HepG2 (cell line): ENCODE results near the gene AFG1L. TPM values are rescaled to one million over a fixed set of nuclear protein-coding genes. Genes with fewer than 3 reads are reported as not detected.

Source experiments
- ATAC-seq: fragments of 200-7000 bp; cut with Tn5 transposase; 3 replicates; pipeline ENCODE4 v1.9.1; 2020; ENCODE audit warnings: mild to moderate bottlenecking, moderate library complexity
- BruUV-seq: library from RNA; stranded (reverse); fragments of 400-500 nt; replicated peaks from 2 replicates; lab custom pipeline; 2021; lab: Mats Ljungman, UMichigan
- CTCF ChIA-PET: fragments of 300-600 bp; formaldehyde crosslinking; extraction: SDS; loops from one replicate; lab custom pipeline; 2021; ENCODE audit warnings: low total read pairs, inconsistent platforms, low intra/inter-chr PET ratio; lab: Yijun Ruan, JAX
- POLR2A ChIA-PET: fragments of 350-600 bp; sonication (Branson Sonifier 250); formaldehyde crosslinking; loops from one replicate; lab custom pipeline; 2020; ENCODE audit warnings: antibody characterized with exemption, inconsistent platforms; lab: Yijun Ruan, JAX
- DNase-seq: peaks from one replicate; pipeline ENCODE4 v3.0.0-alpha.2; 2015; ENCODE audit warnings: low spot score
- FAIRE-seq: peaks from 3 replicates; lab custom pipeline; 2011; peaks lifted over from hg19 to GRCh38; lab: Jason Lieb, UNC
- H2AFZ ChIP-seq: one replicate; pipeline ENCODE4 v1.6.1; 2011; ENCODE audit warnings: low read length, inconsistent platforms
- H3K27ac ChIP-seq: fragments of 300-600 bp; 3 replicates; pipeline ENCODE4 v1.8.0; 2011; ENCODE audit warnings: mixed run types, mild to moderate bottlenecking, mixed read lengths, low read length, inconsistent platforms; ENCODE audit not compliant: insufficient read depth; ENCODE audit errors: extremely low read length
- H3K27me3 ChIP-seq, 2 experiments: fragments of 200-600 bp in 1 of 2; 2 replicates in 1 of 2; 3 replicates in 1 of 2; pipeline versions ENCODE4 v1.6.0 to v1.8.0; 2011; ENCODE audit warnings: low read length in 2 of 2, mild to moderate bottlenecking in 2 of 2, moderate library complexity in 2 of 2, inconsistent platforms in 1 of 2; ENCODE audit not compliant: insufficient read depth in 2 of 2, control insufficient read depth in 1 of 2
- H3K36me3 ChIP-seq, 2 experiments: fragments of 200-600 bp in 1 of 2; replicated peaks in 1 of 2; 2 replicates in 1 of 2; 3 replicates in 1 of 2; pipeline versions ENCODE4 v1.5.1 to v1.8.0; 2011; ENCODE audit warnings: low read length in 2 of 2, inconsistent platforms in 1 of 2; ENCODE audit not compliant: insufficient read depth in 2 of 2, control insufficient read depth in 1 of 2
- H3K4me1 ChIP-seq: 2 replicates; pipeline ENCODE4 v1.5.1; 2012; ENCODE audit warnings: low read length, inconsistent platforms; ENCODE audit not compliant: insufficient read depth
- H3K4me2 ChIP-seq: 2 replicates; pipeline ENCODE4 v1.6.0; 2011; ENCODE audit warnings: low read depth, low read length, inconsistent platforms
- H3K4me3 ChIP-seq, 3 experiments: fragments of 200-600 bp in 1 of 3; sonication (generic), shearing (Covaris generic) in 1 of 3; replicated peaks in 1 of 3; 2 replicates each; pipeline ENCODE4 v1.5.1; 2011 to 2016; ENCODE audit warnings: low read length in 3 of 3, inconsistent platforms in 2 of 3, low read depth in 2 of 3, mild to moderate bottlenecking in 2 of 3, control low read depth in 1 of 3, mixed read lengths in 1 of 3; ENCODE audit not compliant: insufficient read depth in 1 of 3
- H3K79me2 ChIP-seq: one replicate; pipeline ENCODE4 v1.6.1; 2011; ENCODE audit warnings: low read length, inconsistent platforms; ENCODE audit not compliant: insufficient read depth
- H3K9ac ChIP-seq: 2 replicates; pipeline ENCODE4 v1.6.0; 2011; ENCODE audit warnings: mild to moderate bottlenecking, low read depth, low read length, inconsistent platforms; ENCODE audit not compliant: insufficient read depth
- H3K9me3 ChIP-seq: 2 replicates; pipeline ENCODE4 v1.5.1; 2012; ENCODE audit warnings: mild to moderate bottlenecking, low read length
- H4K20me1 ChIP-seq: 2 replicates; pipeline ENCODE4 v1.6.0; 2011; ENCODE audit warnings: inconsistent platforms, mild to moderate bottlenecking, low read length, moderate library complexity; ENCODE audit not compliant: insufficient read depth
- CREM ChIP-seq, 2 experiments: sonication (generic) in 1 of 2; formaldehyde crosslinking in 1 of 2; IDR thresholded peaks; 2 replicates each; pipeline versions ENCODE4 v1.4.0 to v1.6.1; 2016 to 2020; ENCODE audit warnings: antibody characterized with exemption in 1 of 2, mild to moderate bottlenecking in 1 of 2, missing genetic modification reagents in 1 of 2
- EP300 ChIP-seq, 3 experiments: sonication (generic) in 1 of 3; formaldehyde crosslinking in 1 of 3; IDR thresholded peaks; 2 replicates each; pipeline versions ENCODE4 v1.5.1 to v1.6.1; 2011 to 2020; ENCODE audit warnings: low read depth in 2 of 3, low read length in 2 of 3, borderline replicate concordance in 1 of 3, improper control_type of control experiment in 1 of 3, mild to moderate bottlenecking in 1 of 3, missing genetic modification reagents in 1 of 3, moderate library complexity in 1 of 3
- GATAD2A ChIP-seq: IDR thresholded peaks from 2 replicates; pipeline ENCODE4 v1.6.1; 2016
- HNRNPL ChIP-seq: fragments of 200-400 bp; formaldehyde crosslinking; IDR thresholded peaks from 2 replicates; pipeline ENCODE4 v1.6.1; 2017; ENCODE audit warnings: mild to moderate bottlenecking, low read depth, low read length
- MXI1 ChIP-seq: IDR thresholded peaks from 3 replicates; pipeline ENCODE4 v1.6.1; 2012; ENCODE audit warnings: low read depth, low read length, inconsistent platforms, borderline replicate concordance
- RFXANK ChIP-seq: IDR thresholded peaks from 2 replicates; pipeline ENCODE4 v1.6.1; 2016
- SOX6 ChIP-seq, 2 experiments: fragments of 450-650 bp in 1 of 2; sonication (generic) in 1 of 2; formaldehyde crosslinking in 1 of 2; IDR thresholded peaks; 2 replicates each; pipeline versions ENCODE4 v1.4.0 to v1.6.1; 2017 to 2020; ENCODE audit warnings: antibody characterized with exemption in 1 of 2, mild to moderate bottlenecking in 1 of 2, missing genetic modification reagents in 1 of 2
- SPEN ChIP-seq: sonication (generic); formaldehyde crosslinking; IDR thresholded peaks from 2 replicates; pipeline ENCODE4 v1.5.1; 2020; ENCODE audit warnings: low read depth, mild to moderate bottlenecking, missing genetic modification reagents
- TBL1XR1 ChIP-seq: fragments of 150-350 bp; IDR thresholded peaks from 2 replicates; pipeline ENCODE4 v1.6.1; 2014; ENCODE audit warnings: borderline replicate concordance, low read length; ENCODE audit not compliant: partially characterized antibody
- TCF12 ChIP-seq, 2 experiments: fragments of 450-650 bp in 1 of 2; sonication (generic) in 1 of 2; formaldehyde crosslinking in 1 of 2; IDR thresholded peaks; 2 replicates each; pipeline versions ENCODE4 v1.6.1 to v1.8.0; 2017 to 2022; ENCODE audit warnings: antibody characterized with exemption in 1 of 2, mild to moderate bottlenecking in 1 of 2, missing genetic modification reagents in 1 of 2, moderate library complexity in 1 of 2
- ZIK1 ChIP-seq: sonication (generic); formaldehyde crosslinking; IDR thresholded peaks from 2 replicates; pipeline ENCODE4 v1.5.0; 2020; ENCODE audit warnings: mild to moderate bottlenecking, low read depth, missing genetic modification reagents, borderline replicate concordance
- WGBS: methylation state at CpG from one replicate; pipeline ENCODE4 v1.1.6; 2017; ENCODE audit warnings: low lambda C conversion rate; 5-methylcytosine and 5-hydroxymethylcytosine counted together
- in situ Hi-C: cut with HindIII; loops from 2 replicates; pipeline ENCODE4 v1.10.0; 2017; ENCODE audit warnings: low pct_unique_long_range_greater_than_20kb; ENCODE audit not compliant: extremely low pct_ligation_motif_present
- intact Hi-C: fragments of 100-400 bp; cut with micrococcal nuclease; formaldehyde crosslinking; loops from one replicate; pipeline ENCODE4 v1.10.0; 2022; ENCODE audit not compliant: unreplicated experiment
- polyA plus RNA-seq, 8 experiments: library from polyadenylated mRNA; depleted of rRNA in 3 of 8; stranded (reverse) in 7 of 8; unstranded in 1 of 8; fragments of >200 nt; fragmentation: Illumina TruSeq in 4 of 8; extraction: Trizol in 4 of 8; gene quantifications; 2 replicates each; pipeline versions ENCODE4 v1.2.1 to v1.2.3, GENCODE V29; 2011 to 2016; ENCODE audit warnings: low read depth in 4 of 8, missing spikeins in 1 of 8, mixed read lengths in 1 of 8; ENCODE audit not compliant: insufficient read depth in 1 of 8
- total RNA-seq, 5 experiments: library from RNA; depleted of rRNA; stranded (reverse); fragments of >200 nt; fragmentation: Illumina TruSeq; extraction: Trizol; gene quantifications; 2 replicates each; pipeline ENCODE4 v1.2.3, GENCODE V29; 2016; ENCODE audit warnings: low read depth in 1 of 5
- TF ChIP-seq, protein P1 (sequence below): sonication (generic); formaldehyde crosslinking; IDR thresholded peaks from 2 replicates; pipeline ENCODE4 v1.9.0; 2021; ENCODE audit warnings: missing genetic modification reagents, borderline replicate concordance
- TF ChIP-seq, protein P2 (sequence below): IDR thresholded peaks from 2 replicates; pipeline ENCODE4 v1.6.1; 2016; ENCODE audit warnings: low read depth, missing genetic modification reagents, missing compliant biosample characterization
- TF ChIP-seq, protein P3 (sequence below): sonication (generic); formaldehyde crosslinking; IDR thresholded peaks from 2 replicates; pipeline ENCODE4 v1.4.0; 2020; ENCODE audit warnings: missing genetic modification reagents

The AFG1L gene
- total and polyA plus RNA-seq, 2 of the 13 experiments (the other 11 are each of a cell fraction or from before 2014, with no cell fraction given) = 3.1 to 14.0 TPM

DNA sequence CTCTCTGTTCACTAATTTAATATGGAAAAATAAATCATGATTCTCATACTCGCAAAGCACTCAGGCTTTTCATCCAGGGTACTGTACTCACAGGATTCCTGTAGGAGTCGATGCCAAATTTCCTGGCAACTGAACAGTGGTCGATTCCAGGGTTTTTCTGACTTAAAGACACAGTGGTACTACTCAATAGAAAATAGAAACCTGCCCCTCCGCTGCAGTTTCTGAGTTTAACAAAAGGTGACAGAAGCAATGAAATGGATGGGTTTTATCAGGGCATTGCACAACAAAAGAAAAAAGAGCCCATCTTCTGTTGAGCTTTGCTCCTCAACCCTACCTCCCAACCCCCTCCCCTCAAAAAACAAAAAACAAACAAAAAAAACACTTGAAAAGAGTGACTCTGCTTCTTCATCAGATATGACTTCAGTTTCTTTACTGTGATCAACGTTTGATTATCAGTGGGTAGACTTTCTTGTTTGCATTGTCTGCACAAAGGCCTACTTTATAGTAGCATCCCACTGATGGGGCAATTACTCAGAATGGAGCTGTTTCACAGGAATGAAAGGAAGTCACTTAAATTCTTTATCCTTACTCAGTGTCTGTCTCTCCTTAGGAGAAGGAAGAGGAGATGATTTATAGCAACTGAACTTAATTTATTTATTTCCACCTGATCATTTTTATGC lies 169.7 kb downstream of the AFG1L start (continued):
- TF ChIP-seq EP300 (IDR thresholded peaks at IDR 0.05; ENCODE audit: low read depth in 2 of 2, low read length in 2 of 2) (peak in 1 of 2 experiments; percentile 66; a peak in 1 of 4 replicates), EP300 (CRISPR knock-in tag; IDR thresholded peaks at IDR 0.05; ENCODE audit: borderline replicate concordance) (no peak), SOX6 (IDR thresholded peaks at IDR 0.05) (no peak), SOX6 (CRISPR knock-in tag; IDR thresholded peaks at IDR 0.05) (peak; percentile 77), CREM (IDR thresholded peaks at IDR 0.05) (peak; percentile 22; the same call in 1 of the 2 replicates), CREM (CRISPR knock-in tag; IDR thresholded peaks at IDR 0.05) (no peak), MXI1 (no peak), GATAD2A (CRISPR knock-in tag) (peak; percentile 61), HNRNPL (no peak), TCF12 (IDR thresholded peaks at IDR 0.05) (no peak), TCF12 (CRISPR knock-in tag; IDR thresholded peaks at IDR 0.05) (no peak)

DNA sequence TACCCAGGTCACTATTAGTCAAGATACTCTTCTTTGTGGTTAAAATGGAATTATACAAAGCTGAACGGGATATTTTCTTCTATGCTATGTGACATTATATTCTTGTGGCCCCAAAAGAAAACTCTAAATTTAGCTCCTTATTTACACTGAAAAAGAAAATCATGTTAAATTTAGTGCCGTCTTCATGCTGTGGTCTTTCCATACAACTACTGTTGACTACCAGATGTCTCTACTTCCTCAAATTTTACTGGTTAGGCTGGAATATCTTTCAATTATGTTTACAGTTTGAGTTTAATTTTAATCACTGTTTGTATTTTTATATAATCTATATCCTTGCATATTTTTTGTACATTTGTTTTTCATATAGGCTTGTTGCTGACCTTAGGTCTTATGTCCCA lies 170.2 kb downstream of the AFG1L start:
- TF ChIP-seq ZIK1 (CRISPR knock-in tag) (no peak), TBL1XR1 (no peak), RFXANK (no peak), SPEN (CRISPR knock-in tag) (no peak)
- TF ChIP-seq, protein P1, sequence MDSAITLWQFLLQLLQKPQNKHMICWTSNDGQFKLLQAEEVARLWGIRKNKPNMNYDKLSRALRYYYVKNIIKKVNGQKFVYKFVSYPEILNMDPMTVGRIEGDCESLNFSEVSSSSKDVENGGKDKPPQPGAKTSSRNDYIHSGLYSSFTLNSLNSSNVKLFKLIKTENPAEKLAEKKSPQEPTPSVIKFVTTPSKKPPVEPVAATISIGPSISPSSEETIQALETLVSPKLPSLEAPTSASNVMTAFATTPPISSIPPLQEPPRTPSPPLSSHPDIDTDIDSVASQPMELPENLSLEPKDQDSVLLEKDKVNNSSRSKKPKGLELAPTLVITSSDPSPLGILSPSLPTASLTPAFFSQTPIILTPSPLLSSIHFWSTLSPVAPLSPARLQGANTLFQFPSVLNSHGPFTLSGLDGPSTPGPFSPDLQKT (CRISPR knock-in tag) = no peak
- TF ChIP-seq, protein P2, sequence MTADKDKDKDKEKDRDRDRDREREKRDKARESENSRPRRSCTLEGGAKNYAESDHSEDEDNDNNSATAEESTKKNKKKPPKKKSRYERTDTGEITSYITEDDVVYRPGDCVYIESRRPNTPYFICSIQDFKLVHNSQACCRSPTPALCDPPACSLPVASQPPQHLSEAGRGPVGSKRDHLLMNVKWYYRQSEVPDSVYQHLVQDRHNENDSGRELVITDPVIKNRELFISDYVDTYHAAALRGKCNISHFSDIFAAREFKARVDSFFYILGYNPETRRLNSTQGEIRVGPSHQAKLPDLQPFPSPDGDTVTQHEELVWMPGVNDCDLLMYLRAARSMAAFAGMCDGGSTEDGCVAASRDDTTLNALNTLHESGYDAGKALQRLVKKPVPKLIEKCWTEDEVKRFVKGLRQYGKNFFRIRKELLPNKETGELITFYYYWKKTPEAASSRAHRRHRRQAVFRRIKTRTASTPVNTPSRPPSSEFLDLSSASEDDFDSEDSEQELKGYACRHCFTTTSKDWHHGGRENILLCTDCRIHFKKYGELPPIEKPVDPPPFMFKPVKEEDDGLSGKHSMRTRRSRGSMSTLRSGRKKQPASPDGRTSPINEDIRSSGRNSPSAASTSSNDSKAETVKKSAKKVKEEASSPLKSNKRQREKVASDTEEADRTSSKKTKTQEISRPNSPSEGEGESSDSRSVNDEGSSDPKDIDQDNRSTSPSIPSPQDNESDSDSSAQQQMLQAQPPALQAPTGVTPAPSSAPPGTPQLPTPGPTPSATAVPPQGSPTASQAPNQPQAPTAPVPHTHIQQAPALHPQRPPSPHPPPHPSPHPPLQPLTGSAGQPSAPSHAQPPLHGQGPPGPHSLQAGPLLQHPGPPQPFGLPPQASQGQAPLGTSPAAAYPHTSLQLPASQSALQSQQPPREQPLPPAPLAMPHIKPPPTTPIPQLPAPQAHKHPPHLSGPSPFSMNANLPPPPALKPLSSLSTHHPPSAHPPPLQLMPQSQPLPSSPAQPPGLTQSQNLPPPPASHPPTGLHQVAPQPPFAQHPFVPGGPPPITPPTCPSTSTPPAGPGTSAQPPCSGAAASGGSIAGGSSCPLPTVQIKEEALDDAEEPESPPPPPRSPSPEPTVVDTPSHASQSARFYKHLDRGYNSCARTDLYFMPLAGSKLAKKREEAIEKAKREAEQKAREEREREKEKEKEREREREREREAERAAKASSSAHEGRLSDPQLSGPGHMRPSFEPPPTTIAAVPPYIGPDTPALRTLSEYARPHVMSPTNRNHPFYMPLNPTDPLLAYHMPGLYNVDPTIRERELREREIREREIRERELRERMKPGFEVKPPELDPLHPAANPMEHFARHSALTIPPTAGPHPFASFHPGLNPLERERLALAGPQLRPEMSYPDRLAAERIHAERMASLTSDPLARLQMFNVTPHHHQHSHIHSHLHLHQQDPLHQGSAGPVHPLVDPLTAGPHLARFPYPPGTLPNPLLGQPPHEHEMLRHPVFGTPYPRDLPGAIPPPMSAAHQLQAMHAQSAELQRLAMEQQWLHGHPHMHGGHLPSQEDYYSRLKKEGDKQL (CRISPR knock-in tag) = no peak
- TF ChIP-seq, protein P3, sequence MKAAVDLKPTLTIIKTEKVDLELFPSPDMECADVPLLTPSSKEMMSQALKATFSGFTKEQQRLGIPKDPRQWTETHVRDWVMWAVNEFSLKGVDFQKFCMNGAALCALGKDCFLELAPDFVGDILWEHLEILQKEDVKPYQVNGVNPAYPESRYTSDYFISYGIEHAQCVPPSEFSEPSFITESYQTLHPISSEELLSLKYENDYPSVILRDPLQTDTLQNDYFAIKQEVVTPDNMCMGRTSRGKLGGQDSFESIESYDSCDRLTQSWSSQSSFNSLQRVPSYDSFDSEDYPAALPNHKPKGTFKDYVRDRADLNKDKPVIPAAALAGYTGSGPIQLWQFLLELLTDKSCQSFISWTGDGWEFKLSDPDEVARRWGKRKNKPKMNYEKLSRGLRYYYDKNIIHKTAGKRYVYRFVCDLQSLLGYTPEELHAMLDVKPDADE = no peak
- no peak for DNase-seq
- no peaks in the 10 kb centered on the region for H3K79me2 ChIP-seq
- no peaks in the 10 kb centered on the region for H3K36me3 ChIP-seq
- POLR2A ChIA-PET = no interaction called here
- H3K4me3 ChIP-seq = no peak overlapping the region
- CTCF ChIA-PET = no interaction called here
- H4K20me1 ChIP-seq = no peaks in the 10 kb centered on the region
- peaks cover 30% of the 10 kb centered on the region for H3K4me1 ChIP-seq
- no peak overlapping the region for H3K9ac ChIP-seq
- H3K27me3 ChIP-seq = no peaks in the 10 kb centered on the region
- ATAC-seq = no peak
- no TSS peak for BruUV-seq
- no peaks in the 10 kb centered on the region for H3K9me3 ChIP-seq
- in situ Hi-C loops = no loop called here
- no peak overlapping the region for H2AFZ ChIP-seq
- intact Hi-C loops = no loop called here
- no peak overlapping the region for H3K27ac ChIP-seq
- H3K4me2 ChIP-seq = no peak overlapping the region
- WGBS = 94% methylated on average over 2 of the region's 2 CpGs
- no peak for FAIRE-seq
